ENCODE data around the gene ST3GAL2.
"Not testable (repeated sequence)": the region's sequence is repeated elsewhere in the genome, so short reads cannot be mapped to it uniquely, and the experiment has no call there.

Gene ST3GAL2

GRCh38 chr16:70413572-70413971 is 25.3 kb downstream of the ST3GAL2 start:
- DNase-seq: not testable (repeated sequence)

GRCh38 chr16:70412385-70412784 is 26.5 kb downstream of the ST3GAL2 start:
- DNase-seq: no peak

- DNase-seq: no peak
Measured at GRCh38 chr16:70410734-70411133, 28.2 kb downstream of the ST3GAL2 start.

- DNase-seq: no peak
Measured at GRCh38 chr16:70407811-70408274, 31.1 kb downstream of the ST3GAL2 start.

- DNase-seq: not testable (repeated sequence)
Measured at GRCh38 chr16:70406104-70406503, 32.8 kb downstream of the ST3GAL2 start.

GRCh38 chr16:70402916-70403659 is 35.8 kb downstream of the ST3GAL2 start:
- DNase-seq: no peak

- no peak for DNase-seq
Measured at GRCh38 chr16:70399951-70400350, 38.9 kb downstream of the ST3GAL2 start.

- DNase-seq: no peak
Measured at GRCh38 chr16:70399381-70399780, 39.5 kb downstream of the ST3GAL2 start.

GRCh38 chr16:70398177-70398743 is 40.6 kb downstream of the ST3GAL2 start:
- no peak for DNase-seq

- DNase-seq: no peak
Measured at GRCh38 chr16:70396246-70396904, 42.5 kb downstream of the ST3GAL2 start.

- DNase-seq: peak; percentile 51
Measured at GRCh38 chr16:70395345-70395901, 43.5 kb downstream of the ST3GAL2 start.

- DNase-seq: no peak
Measured at GRCh38 chr16:70394853-70395252, 44.0 kb downstream of the ST3GAL2 start.

- DNase-seq: no peak
Measured at GRCh38 chr16:70393662-70394061, 45.2 kb downstream of the ST3GAL2 start.

GRCh38 chr16:70392606-70393005 is 46.3 kb downstream of the ST3GAL2 start:
- no peak for DNase-seq

- no peak for DNase-seq
Measured at GRCh38 chr16:70391881-70392481, 46.9 kb downstream of the ST3GAL2 start.

- DNase-seq: no peak
Measured at GRCh38 chr16:70391446-70391845, 47.5 kb downstream of the ST3GAL2 start.

GRCh38 chr16:70390774-70391173 is 48.1 kb downstream of the ST3GAL2 start:
- DNase-seq: no peak

- no peak for DNase-seq
Measured at GRCh38 chr16:70388006-70388680, 50.8 kb downstream of the ST3GAL2 start.

GRCh38 chr16:70386289-70386986 is 52.5 kb downstream of the ST3GAL2 start:
- DNase-seq: not testable (repeated sequence)

GRCh38 chr16:70383421-70383960 is 55.4 kb downstream of the ST3GAL2 start:
- no peak for DNase-seq

- DNase-seq: no peak
Measured at GRCh38 chr16:70381604-70382342, 57.1 kb downstream of the ST3GAL2 start.

Measured in left hindlimb (tissue), 1 donor.